Ishikawa (cell line): ENCODE data around the gene KIT.

Source experiments
- CREB1 ChIP-seq: IDR thresholded peaks from 2 replicates; pipeline ENCODE4 v1.6.1; 2012; ENCODE audit warnings: low read depth
- EGR1 ChIP-seq: IDR thresholded peaks from 2 replicates; pipeline ENCODE4 v1.6.1; 2012
- EP300 ChIP-seq: IDR thresholded peaks from 2 replicates; pipeline ENCODE4 v1.6.1; 2012; ENCODE audit warnings: borderline replicate concordance
- FOXM1 ChIP-seq: IDR thresholded peaks from 2 replicates; pipeline ENCODE4 v1.6.1; 2012; ENCODE audit warnings: low read depth, borderline replicate concordance
- NFIC ChIP-seq: IDR thresholded peaks from 2 replicates; pipeline ENCODE4 v1.6.1; 2012
- RAD21 ChIP-seq: IDR thresholded peaks from 2 replicates; pipeline ENCODE4 v1.6.1; 2012; ENCODE audit warnings: low read depth
- TAF1 ChIP-seq: IDR thresholded peaks from 2 replicates; pipeline ENCODE4 v1.6.1; 2012; ENCODE audit warnings: low read depth, mild to moderate bottlenecking
- TCF12 ChIP-seq: IDR thresholded peaks from 2 replicates; pipeline ENCODE4 v1.6.1; 2012; ENCODE audit warnings: low read depth
- TEAD4 ChIP-seq: IDR thresholded peaks from 2 replicates; pipeline ENCODE4 v1.6.1; 2012
- YY1 ChIP-seq: IDR thresholded peaks from 2 replicates; pipeline ENCODE4 v1.6.1; 2012; ENCODE audit warnings: low read depth
- ZBTB7A ChIP-seq: IDR thresholded peaks from 2 replicates; pipeline ENCODE4 v1.6.1; 2012; ENCODE audit warnings: low read depth
- TF ChIP-seq, protein P1 (sequence below): IDR thresholded peaks from 2 replicates; pipeline ENCODE4 v1.6.1; 2012
- TF ChIP-seq, protein P2 (sequence below): IDR thresholded peaks from 2 replicates; pipeline ENCODE4 v1.6.1; 2012
- TF ChIP-seq, protein P3 (sequence below): IDR thresholded peaks from 2 replicates; pipeline ENCODE4 v1.6.1; 2012; ENCODE audit warnings: low read depth, mild to moderate bottlenecking

DNA sequence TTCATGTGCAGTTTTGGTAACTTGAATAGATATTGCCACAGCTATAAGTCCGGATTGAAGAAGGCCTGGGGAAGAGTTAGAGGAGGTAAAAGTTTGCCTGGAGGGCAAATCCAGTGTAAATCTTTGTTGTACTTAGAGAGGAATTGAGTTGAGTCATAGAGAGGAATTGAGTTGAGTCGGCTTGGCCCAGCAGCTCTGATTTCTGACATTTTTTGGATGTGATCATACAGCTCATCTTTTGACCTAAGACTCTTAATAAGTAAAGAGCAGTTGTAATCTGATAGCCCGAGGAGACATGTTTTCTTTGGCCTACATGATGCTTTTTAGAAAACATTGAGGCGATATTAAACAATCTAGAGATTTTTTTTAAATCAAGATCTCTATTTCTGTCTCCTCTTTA lies 3.9 kb downstream of the KIT start:
- TF ChIP-seq TEAD4, result no peak
- TF ChIP-seq EP300, result no peak
- TF ChIP-seq CREB1, result no peak
- TF ChIP-seq, protein P1, sequence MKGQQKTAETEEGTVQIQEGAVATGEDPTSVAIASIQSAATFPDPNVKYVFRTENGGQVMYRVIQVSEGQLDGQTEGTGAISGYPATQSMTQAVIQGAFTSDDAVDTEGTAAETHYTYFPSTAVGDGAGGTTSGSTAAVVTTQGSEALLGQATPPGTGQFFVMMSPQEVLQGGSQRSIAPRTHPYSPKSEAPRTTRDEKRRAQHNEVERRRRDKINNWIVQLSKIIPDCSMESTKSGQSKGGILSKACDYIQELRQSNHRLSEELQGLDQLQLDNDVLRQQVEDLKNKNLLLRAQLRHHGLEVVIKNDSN, result no peak
- no peak for TF ChIP-seq FOXM1
- no peak for TF ChIP-seq EGR1
- no peak for TF ChIP-seq RAD21
- no peak for TF ChIP-seq TAF1
- TF ChIP-seq, protein P2, sequence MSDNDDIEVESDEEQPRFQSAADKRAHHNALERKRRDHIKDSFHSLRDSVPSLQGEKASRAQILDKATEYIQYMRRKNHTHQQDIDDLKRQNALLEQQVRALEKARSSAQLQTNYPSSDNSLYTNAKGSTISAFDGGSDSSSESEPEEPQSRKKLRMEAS, result no peak
- TF ChIP-seq, protein P3, sequence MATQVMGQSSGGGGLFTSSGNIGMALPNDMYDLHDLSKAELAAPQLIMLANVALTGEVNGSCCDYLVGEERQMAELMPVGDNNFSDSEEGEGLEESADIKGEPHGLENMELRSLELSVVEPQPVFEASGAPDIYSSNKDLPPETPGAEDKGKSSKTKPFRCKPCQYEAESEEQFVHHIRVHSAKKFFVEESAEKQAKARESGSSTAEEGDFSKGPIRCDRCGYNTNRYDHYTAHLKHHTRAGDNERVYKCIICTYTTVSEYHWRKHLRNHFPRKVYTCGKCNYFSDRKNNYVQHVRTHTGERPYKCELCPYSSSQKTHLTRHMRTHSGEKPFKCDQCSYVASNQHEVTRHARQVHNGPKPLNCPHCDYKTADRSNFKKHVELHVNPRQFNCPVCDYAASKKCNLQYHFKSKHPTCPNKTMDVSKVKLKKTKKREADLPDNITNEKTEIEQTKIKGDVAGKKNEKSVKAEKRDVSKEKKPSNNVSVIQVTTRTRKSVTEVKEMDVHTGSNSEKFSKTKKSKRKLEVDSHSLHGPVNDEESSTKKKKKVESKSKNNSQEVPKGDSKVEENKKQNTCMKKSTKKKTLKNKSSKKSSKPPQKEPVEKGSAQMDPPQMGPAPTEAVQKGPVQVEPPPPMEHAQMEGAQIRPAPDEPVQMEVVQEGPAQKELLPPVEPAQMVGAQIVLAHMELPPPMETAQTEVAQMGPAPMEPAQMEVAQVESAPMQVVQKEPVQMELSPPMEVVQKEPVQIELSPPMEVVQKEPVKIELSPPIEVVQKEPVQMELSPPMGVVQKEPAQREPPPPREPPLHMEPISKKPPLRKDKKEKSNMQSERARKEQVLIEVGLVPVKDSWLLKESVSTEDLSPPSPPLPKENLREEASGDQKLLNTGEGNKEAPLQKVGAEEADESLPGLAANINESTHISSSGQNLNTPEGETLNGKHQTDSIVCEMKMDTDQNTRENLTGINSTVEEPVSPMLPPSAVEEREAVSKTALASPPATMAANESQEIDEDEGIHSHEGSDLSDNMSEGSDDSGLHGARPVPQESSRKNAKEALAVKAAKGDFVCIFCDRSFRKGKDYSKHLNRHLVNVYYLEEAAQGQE, result no peak
- no peak for TF ChIP-seq TCF12
- no peak for TF ChIP-seq NFIC
- TF ChIP-seq YY1, result no peak
- no peak for TF ChIP-seq ZBTB7A
